A549 (cell line): Measurements from ENCODE around the gene DDX27. TPM values are rescaled to one million over a fixed set of nuclear protein-coding genes. Genes with fewer than 3 reads are reported as not detected.
A peak's percentile ranks its signal among the peaks of the same experiment; 100 is the strongest.

Experiments
- ATAC-seq, 2 experiments: fragments of 200-7000 bp in 1 of 2; fragments of >200 bp in 1 of 2; cut with Nextera tagmentation in 1 of 2; cut with Tn5 transposase in 1 of 2; 3 replicates each; pipeline versions ENCODE4 v1.8.0 to v1.9.1; 2018 to 2020; ENCODE audit warnings: mild to moderate bottlenecking in 1 of 2, moderate library complexity in 1 of 2
- CTCF ChIA-PET: fragments of 300-600 bp; sonication (Branson Sonifier 250); formaldehyde crosslinking; extraction: SDS; loops from one replicate; lab custom pipeline; 2021; ENCODE audit warnings: antibody characterized with exemption, inconsistent platforms; lab: Yijun Ruan, JAX
- POLR2A ChIA-PET: fragments of 350-600 bp; formaldehyde crosslinking; extraction: SDS; loops from one replicate; lab custom pipeline; 2021; ENCODE audit warnings: antibody characterized with exemption, inconsistent platforms; lab: Yijun Ruan, JAX
- DNase-seq, 2 experiments: peaks; one replicate each; pipeline versions ENCODE4 v3.0.0 to v3.0.0-alpha.2; 2011 to 2016; ENCODE audit warnings: low read depth in 1 of 2, low spot score in 1 of 2
- FAIRE-seq: peaks from 2 replicates; lab custom pipeline; 2011; peaks lifted over from hg19 to GRCh38; lab: Jason Lieb, UNC
- H3K27ac ChIP-seq, 2 experiments: fragments of >200 bp; sonication (Bioruptor Twin); formaldehyde crosslinking; 3 replicates each; pipeline ENCODE4 v1.5.1; 2016 to 2017
- H3K4me1 ChIP-seq: fragments of >200 bp; sonication (Bioruptor Twin); formaldehyde crosslinking; 3 replicates; pipeline ENCODE4 v1.6.1; 2016
- H3K4me2 ChIP-seq: fragments of >200 bp; sonication (Bioruptor Twin); formaldehyde crosslinking; 3 replicates; pipeline ENCODE4 v1.6.1; 2016
- H3K4me3 ChIP-seq: fragments of >200 bp; sonication (Bioruptor Twin); formaldehyde crosslinking; 3 replicates; pipeline ENCODE4 v1.5.1; 2016
- H3K9me3 ChIP-seq: fragments of >200 bp; sonication (Bioruptor Twin); formaldehyde crosslinking; 3 replicates; pipeline ENCODE4 v1.6.1; 2016
- BCL3 ChIP-seq: fragments of >200 bp; sonication (Bioruptor Twin); formaldehyde crosslinking; IDR thresholded peaks from 3 replicates; pipeline ENCODE4 v1.6.1; 2016
- BHLHE40 ChIP-seq: IDR thresholded peaks from 2 replicates; pipeline ENCODE4 v1.6.1; 2012; ENCODE audit warnings: low read depth, low read length, inconsistent platforms
- CEBPB ChIP-seq, 2 experiments: fragments of >200 bp in 1 of 2; sonication (Bioruptor Twin) in 1 of 2; formaldehyde crosslinking in 1 of 2; IDR thresholded peaks; 2 replicates each; pipeline ENCODE4 v1.6.1; 2012 to 2016
- CTCF ChIP-seq: fragments of >200 bp; sonication (Bioruptor Twin); formaldehyde crosslinking; IDR thresholded peaks from 3 replicates; pipeline ENCODE4 v1.5.1; 2016
- ELK1 ChIP-seq: fragments of 150-350 bp; IDR thresholded peaks from 2 replicates; pipeline ENCODE4 v1.6.1; 2014; ENCODE audit warnings: low read depth, mild to moderate bottlenecking, low read length
- EP300 ChIP-seq, 2 experiments: fragments of >200 bp; sonication (Bioruptor Twin); formaldehyde crosslinking; IDR thresholded peaks; 2 replicates in 1 of 2; 3 replicates in 1 of 2; pipeline ENCODE4 v1.6.1; 2016 to 2017
- GATA3 ChIP-seq: IDR thresholded peaks from 2 replicates; pipeline ENCODE4 v1.6.1; 2012; ENCODE audit warnings: borderline replicate concordance
- HDAC2 ChIP-seq: fragments of 200-600 bp; sonication (generic); IDR thresholded peaks from 2 replicates; pipeline ENCODE4 v1.6.1; 2016
- HES2 ChIP-seq: fragments of >200 bp; sonication (Bioruptor Twin); formaldehyde crosslinking; IDR thresholded peaks from 2 replicates; pipeline ENCODE4 v1.6.1; 2016
- HEYL ChIP-seq: fragments of 250-450 bp; sonication (Bioruptor Pico); IDR thresholded peaks from 2 replicates; pipeline ENCODE4 v1.8.0; 2021; ENCODE audit warnings: mild to moderate bottlenecking, moderate library complexity
- HMGXB4 ChIP-seq: fragments of 250-450 bp; sonication (Bioruptor Pico); IDR thresholded peaks from 2 replicates; pipeline ENCODE4 v1.5.0; 2021; ENCODE audit warnings: mild to moderate bottlenecking, moderate library complexity, borderline replicate concordance
- HOXB13 ChIP-seq: fragments of 250-450 bp; sonication (Bioruptor Pico); IDR thresholded peaks from 2 replicates; pipeline ENCODE4 v1.5.0; 2020; ENCODE audit warnings: low read depth, mild to moderate bottlenecking, moderate library complexity
- HOXB5 ChIP-seq: fragments of 250-450 bp; sonication (Bioruptor Pico); IDR thresholded peaks from 2 replicates; pipeline ENCODE4 v1.5.0; 2020; ENCODE audit warnings: mild to moderate bottlenecking, moderate library complexity
- JUN ChIP-seq, 2 experiments: fragments of >200 bp; sonication (Bioruptor Twin); formaldehyde crosslinking; IDR thresholded peaks; 2 replicates in 1 of 2; 3 replicates in 1 of 2; pipeline ENCODE4 v1.6.1; 2016 to 2017
- KDM1A ChIP-seq: fragments of 200-600 bp; sonication (generic); IDR thresholded peaks from 2 replicates; pipeline ENCODE4 v1.6.1; 2016; ENCODE audit warnings: low read depth, mild to moderate bottlenecking
- MAFK ChIP-seq: fragments of 450-650 bp; IDR thresholded peaks from 2 replicates; pipeline ENCODE4 v1.6.1; 2014; ENCODE audit not compliant: partially characterized antibody
- MAX ChIP-seq: IDR thresholded peaks from 2 replicates; pipeline ENCODE4 v1.6.1; 2012
- MAZ ChIP-seq: fragments of 150-350 bp; IDR thresholded peaks from 2 replicates; pipeline ENCODE4 v1.6.1; 2014; ENCODE audit warnings: antibody characterized with exemption, low read depth, low read length, borderline replicate concordance
- NFE2L2 ChIP-seq: fragments of 150-350 bp; conservative IDR thresholded peaks from 2 replicates; pipeline ENCODE4 v1.6.1; 2014; ENCODE audit warnings: low read length
- NPAS2 ChIP-seq: fragments of 250-450 bp; sonication (Bioruptor Pico); IDR thresholded peaks from 2 replicates; pipeline ENCODE4 v1.8.0; 2022; ENCODE audit warnings: mild to moderate bottlenecking, moderate library complexity, borderline replicate concordance
- PBX3 ChIP-seq: IDR thresholded peaks from 2 replicates; pipeline ENCODE4 v1.6.1; 2012
- PHF8 ChIP-seq: fragments of 200-600 bp; sonication (generic); IDR thresholded peaks from 2 replicates; pipeline ENCODE4 v1.6.1; 2016; ENCODE audit warnings: low read depth, mild to moderate bottlenecking, antibody characterized with exemption, moderate library complexity, borderline replicate concordance
- POLR2A ChIP-seq: IDR thresholded peaks from 2 replicates; pipeline ENCODE4 v1.6.1; 2012; ENCODE audit warnings: mild to moderate bottlenecking, low read length
- RAD21 ChIP-seq, 2 experiments: fragments of >200 bp in 1 of 2; sonication (Bioruptor Twin) in 1 of 2; formaldehyde crosslinking in 1 of 2; IDR thresholded peaks in 1 of 2; conservative IDR thresholded peaks in 1 of 2; 2 replicates in 1 of 2; 3 replicates in 1 of 2; pipeline ENCODE4 v1.6.1; 2012 to 2018; ENCODE audit warnings: inconsistent platforms in 1 of 2
- RARB ChIP-seq: fragments of 250-450 bp; sonication (Bioruptor Pico); IDR thresholded peaks from 2 replicates; pipeline ENCODE4 v1.8.0; 2021; ENCODE audit warnings: mild to moderate bottlenecking, moderate library complexity
- RNF2 ChIP-seq: fragments of 200-600 bp; sonication (generic); IDR thresholded peaks from 2 replicates; pipeline ENCODE4 v1.6.1; 2016; ENCODE audit warnings: low read depth, mild to moderate bottlenecking, antibody characterized with exemption, moderate library complexity, borderline replicate concordance
- SMC3 ChIP-seq: fragments of >200 bp; sonication (Bioruptor Twin); formaldehyde crosslinking; IDR thresholded peaks from 3 replicates; pipeline ENCODE4 v1.6.1; 2018; ENCODE audit warnings: inconsistent platforms
- SREBF2 ChIP-seq: fragments of 450-650 bp; IDR thresholded peaks from 2 replicates; pipeline ENCODE4 v1.6.1; 2014; ENCODE audit warnings: mild to moderate bottlenecking, moderate library complexity
- TFCP2L1 ChIP-seq: fragments of 250-450 bp; sonication (Bioruptor Pico); IDR thresholded peaks from 2 replicates; pipeline ENCODE4 v1.5.0; 2021; ENCODE audit warnings: mild to moderate bottlenecking
- USF2 ChIP-seq: fragments of 450-650 bp; IDR thresholded peaks from 2 replicates; pipeline ENCODE4 v1.6.1; 2014; ENCODE audit warnings: antibody characterized with exemption
- ZFP36 ChIP-seq: fragments of 450-650 bp; IDR thresholded peaks from 2 replicates; pipeline ENCODE4 v1.6.1; 2014; ENCODE audit warnings: borderline replicate concordance; ENCODE audit not compliant: partially characterized antibody
- polyA plus RNA-seq, 4 experiments: library from polyadenylated mRNA; depleted of rRNA in 3 of 4; stranded (reverse); fragments of >200 nt; fragmentation: RNase III in 1 of 4; extraction: RNeasy Plus Mini Kit Qiagen cat#74134 plus additional on column Dnase treatment in 1 of 4; gene quantifications; 2 replicates in 3 of 4; 3 replicates in 1 of 4; pipeline ENCODE4 v1.2.3, GENCODE V29; 2011 to 2017

Gene DDX27
- polyA plus RNA-seq, 2 of the 4 experiments (the other 2 are of a cell fraction), result 69.3 TPM

- CTCF ChIA-PET, result interaction anchor here (0.6 to 1.2 kb wide), 4 partner anchors 32 to 154 kb away, joined by 3 to 4 read pairs (median 3); no protein-coding TSS in a partner anchor
- FAIRE-seq (no peak), DNase-seq (no peak), ATAC-seq (peak in 1 of 2 experiments; percentile 1; a peak in 3 of 6 replicates)
- Histone ChIP-seq H3K27ac (peak overlapping the region; percentile 22 to 54; a peak in 4 of 6 replicates), H3K4me3 (peak overlapping the region; percentile 92; the same call in 1 of the 3 replicates), H3K9me3 (peaks cover 9% of the 10 kb centered on the region; the same call in 2 of the 3 replicates), H3K4me2 (peak overlapping the region; percentile 97), H3K4me1 (peaks cover 69% of the 10 kb centered on the region)
- POLR2A ChIA-PET, result interaction anchor here (0.6 to 3.2 kb wide), 4 partner anchors 9 to 69 kb away, joined by 3 to 26 read pairs (median 4); partner anchors contain the start of genes DDX27 and ZNFX1
- TF ChIP-seq BHLHE40, result no peak
- no peak for TF ChIP-seq RARB (CRISPR knock-in tag)
- TF ChIP-seq BCL3, result peak; percentile 17; the same call in 1 of the 3 replicates
- TF ChIP-seq EP300 (IDR thresholded peaks at IDR 0.05), result no peak
- no peak for TF ChIP-seq GATA3
- no peak for TF ChIP-seq MAX
- no peak for TF ChIP-seq MAZ
- TF ChIP-seq RNF2, result no peak
- TF ChIP-seq SREBF2, result no peak
- TF ChIP-seq CEBPB (IDR thresholded peaks at IDR 0.05), result peak; percentile 61 to 64; a peak in 2 of 4 replicates
- TF ChIP-seq NFE2L2, result no peak
- TF ChIP-seq HMGXB4 (CRISPR knock-in tag), result no peak
- TF ChIP-seq PBX3, result no peak
- no peak for TF ChIP-seq CTCF
- TF ChIP-seq SMC3, result no peak
- no peak for TF ChIP-seq HES2
- TF ChIP-seq KDM1A, result no peak
- TF ChIP-seq TFCP2L1 (CRISPR knock-in tag), result no peak; the same call in 1 of the 2 replicates
- no peak for TF ChIP-seq HEYL (CRISPR knock-in tag)
- TF ChIP-seq HDAC2, result no peak
- TF ChIP-seq ZFP36, result no peak
- no peak for TF ChIP-seq USF2
- no peak for TF ChIP-seq POLR2A
- TF ChIP-seq MAFK, result no peak
- no peak for TF ChIP-seq NPAS2
- TF ChIP-seq RAD21 (conservative IDR thresholded peaks at IDR 0.05 in 1 of 2, IDR thresholded peaks at IDR 0.05 in 1 of 2), result no peak
- TF ChIP-seq ELK1, result no peak
- no peak for TF ChIP-seq PHF8
- TF ChIP-seq HOXB5 (CRISPR knock-in tag), result no peak
- peak in 1 of 2 experiments; percentile 40; a peak in 2 of 5 replicates for TF ChIP-seq JUN (IDR thresholded peaks at IDR 0.05)
- 0 out of 2 replicates have a peak, but pooled peaks have one; percentile 63 for TF ChIP-seq HOXB13 (CRISPR knock-in tag)
Observed at GRCh38 chr20:49287555-49288249, 68.5 kb downstream of the DDX27 start.
